ENCODE data around the gene MID1.

Gene MID1, protein sequence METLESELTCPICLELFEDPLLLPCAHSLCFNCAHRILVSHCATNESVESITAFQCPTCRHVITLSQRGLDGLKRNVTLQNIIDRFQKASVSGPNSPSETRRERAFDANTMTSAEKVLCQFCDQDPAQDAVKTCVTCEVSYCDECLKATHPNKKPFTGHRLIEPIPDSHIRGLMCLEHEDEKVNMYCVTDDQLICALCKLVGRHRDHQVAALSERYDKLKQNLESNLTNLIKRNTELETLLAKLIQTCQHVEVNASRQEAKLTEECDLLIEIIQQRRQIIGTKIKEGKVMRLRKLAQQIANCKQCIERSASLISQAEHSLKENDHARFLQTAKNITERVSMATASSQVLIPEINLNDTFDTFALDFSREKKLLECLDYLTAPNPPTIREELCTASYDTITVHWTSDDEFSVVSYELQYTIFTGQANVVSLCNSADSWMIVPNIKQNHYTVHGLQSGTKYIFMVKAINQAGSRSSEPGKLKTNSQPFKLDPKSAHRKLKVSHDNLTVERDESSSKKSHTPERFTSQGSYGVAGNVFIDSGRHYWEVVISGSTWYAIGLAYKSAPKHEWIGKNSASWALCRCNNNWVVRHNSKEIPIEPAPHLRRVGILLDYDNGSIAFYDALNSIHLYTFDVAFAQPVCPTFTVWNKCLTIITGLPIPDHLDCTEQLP

DNA sequence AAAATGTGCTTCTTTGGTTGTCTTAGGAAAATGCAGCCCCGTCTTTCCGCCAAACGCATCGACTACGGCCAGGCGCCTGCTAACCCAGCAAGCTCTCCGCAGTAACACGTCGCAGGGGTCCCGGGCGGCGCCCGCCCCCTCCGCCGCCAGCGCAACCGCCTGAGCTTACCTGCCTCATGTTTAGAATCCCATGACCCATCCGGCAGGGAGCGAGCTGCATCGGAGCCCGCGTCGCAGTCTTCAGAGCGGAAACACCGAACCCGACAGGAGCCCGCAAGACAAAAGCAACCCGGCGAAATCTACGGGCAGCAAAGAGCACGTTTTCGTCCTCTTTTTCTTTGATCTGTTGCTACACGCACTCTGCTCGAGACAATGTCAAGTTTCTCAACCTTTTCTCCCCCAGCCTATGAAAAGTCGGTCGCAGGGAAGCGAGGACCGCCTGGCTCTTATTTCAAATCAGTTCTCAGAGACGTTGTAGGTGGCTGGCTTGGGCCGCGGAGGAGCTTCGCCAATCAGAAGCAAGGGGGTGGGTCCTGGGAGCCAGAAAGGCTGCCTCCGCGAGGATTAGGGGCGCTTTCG is at the start of gene MID1:
MID1 (minus strand) TSS at position 465 of the 579 bp plus-strand sequence. CDS start 53,038 bp downstream, outside the sequence.
- no peak for DNase-seq

DNA sequence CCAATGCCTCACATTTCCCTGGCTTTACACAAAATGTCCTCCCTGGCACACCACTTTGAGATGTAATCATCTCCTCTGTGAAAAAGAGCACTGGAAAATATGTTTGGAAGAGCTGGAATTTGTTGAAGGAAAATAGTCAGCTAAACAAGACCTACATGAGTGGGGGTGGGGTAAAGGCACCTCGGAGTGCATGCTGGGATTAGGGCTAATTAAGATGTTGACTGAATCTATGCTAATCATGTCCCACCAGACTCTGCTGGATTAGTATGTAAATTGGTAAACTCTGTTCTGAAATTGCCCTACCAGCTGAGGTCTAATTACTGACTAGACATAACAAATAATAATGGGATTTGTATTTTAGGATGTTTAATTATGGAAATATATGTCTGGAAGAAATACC is 46.8 kb upstream of the MID1 start:
- DNase-seq, result no peak

DNA sequence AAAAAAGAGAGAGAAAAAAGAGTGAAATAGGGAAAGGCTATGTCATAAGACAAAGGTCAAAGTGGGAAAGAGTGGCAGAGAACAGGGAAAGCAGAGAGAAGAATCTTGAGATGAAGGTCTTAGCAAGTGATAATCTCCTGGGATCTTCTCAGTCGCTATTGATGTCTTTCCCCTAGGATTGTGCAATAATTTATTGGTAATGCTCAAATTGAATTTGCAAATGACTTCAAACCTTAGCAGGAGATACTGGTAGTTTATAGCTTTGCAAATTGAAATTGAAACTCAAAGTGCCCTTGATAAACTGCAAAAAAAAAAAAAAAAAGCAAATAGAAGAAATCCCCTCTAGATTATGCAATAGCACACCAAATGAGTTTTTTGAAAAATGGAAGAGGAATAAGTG is 45.7 kb upstream of the MID1 start:
- DNase-seq, result no peak

DNA sequence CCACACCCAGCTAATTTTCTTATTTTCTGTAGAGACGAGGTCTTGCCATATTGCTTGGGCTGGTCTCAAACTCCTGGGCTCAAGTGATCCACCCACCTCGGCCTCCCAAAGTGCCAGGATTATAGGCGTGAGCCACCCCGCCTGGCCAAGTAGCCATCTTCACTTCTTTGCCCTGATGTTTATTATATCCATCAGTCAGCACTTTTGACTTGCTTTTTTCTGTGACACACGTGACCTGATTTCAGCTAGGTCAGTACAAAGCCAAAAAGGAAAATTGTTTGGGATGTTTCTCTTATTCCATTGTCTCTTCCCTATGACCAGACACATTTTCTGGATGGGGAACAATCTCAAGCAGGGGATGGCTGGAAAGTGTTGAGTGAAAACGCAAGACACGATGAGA is 45.3 kb upstream of the MID1 start:
- DNase-seq, result no peak

DNA sequence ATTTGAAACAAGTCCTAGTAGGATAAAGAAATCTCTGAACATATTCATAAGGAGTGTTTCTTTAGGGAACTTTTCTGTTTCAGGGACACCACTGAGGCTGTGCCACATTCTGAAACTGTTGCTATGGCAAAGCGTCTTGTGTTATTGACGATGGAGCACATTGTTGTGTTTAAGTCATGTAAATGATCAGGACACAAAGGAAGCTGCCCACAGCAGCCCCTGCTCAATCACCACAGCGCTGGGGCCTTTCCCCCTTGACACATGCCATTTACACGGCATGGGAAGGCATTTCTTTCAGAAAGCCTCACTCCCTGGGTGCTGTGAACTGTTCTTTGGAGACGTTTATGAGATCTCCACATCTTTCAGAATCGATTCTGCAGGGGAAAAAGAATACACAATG is 39.8 kb upstream of the MID1 start:
- DNase-seq, result no peak

DNA sequence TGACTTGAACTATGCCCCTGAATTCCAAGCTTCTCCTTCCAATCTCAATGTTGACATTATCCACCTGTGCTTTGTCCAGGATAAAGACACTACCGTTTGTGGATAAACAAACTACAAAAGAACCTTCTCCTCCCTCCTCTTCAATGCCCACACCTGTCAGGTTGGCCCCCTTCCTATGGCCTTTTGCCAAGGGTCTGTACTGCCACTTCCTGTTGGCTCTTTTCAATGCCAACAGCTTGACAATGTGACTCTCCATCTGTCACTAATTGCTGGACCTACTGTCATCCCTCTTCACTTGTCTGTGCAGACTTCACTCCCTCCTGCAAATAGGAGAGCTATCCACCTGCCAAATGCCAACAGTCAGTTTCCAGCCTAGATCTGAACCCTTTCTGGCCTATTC is 35.8 kb upstream of the MID1 start:
- DNase-seq, result no peak

DNA sequence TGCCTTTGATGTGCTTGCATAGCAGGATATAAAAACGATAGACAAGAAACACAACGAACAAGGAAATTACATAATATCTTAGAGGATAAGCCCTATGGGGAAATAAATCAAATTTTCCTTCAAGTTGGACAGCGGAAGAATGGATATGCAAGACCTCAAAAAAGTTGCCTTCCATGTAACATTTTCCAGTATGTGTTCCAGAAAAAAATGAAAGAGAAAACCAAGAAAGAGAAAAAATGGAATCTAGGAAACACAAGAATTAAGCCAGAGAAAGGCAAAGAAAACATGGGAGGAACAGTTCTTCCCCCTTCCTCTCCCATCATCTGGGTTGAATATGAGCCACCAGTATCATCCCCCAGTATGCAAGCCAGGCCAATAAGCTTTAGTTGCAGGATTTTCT is 34.6 kb upstream of the MID1 start:
- no peak for DNase-seq

DNA sequence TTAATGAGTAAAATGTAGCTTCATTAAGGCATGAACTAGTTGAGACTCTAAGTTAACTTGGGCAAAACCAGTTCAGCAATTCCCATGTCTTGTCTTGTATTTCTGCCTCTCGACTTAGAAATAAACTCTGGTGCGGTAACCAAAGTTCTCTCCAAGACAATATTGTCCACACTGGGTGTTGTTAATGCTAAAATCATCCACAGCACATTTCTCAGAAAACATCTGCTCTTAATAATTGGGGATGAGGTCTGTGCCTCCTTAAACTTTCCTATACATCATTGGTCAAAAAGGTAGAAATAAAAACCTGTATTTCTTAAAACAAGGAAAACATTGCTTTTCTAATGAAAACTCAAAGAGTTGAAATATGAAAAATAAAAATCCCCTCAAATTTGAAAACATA is 32.9 kb upstream of the MID1 start:
- DNase-seq, result no peak

DNA sequence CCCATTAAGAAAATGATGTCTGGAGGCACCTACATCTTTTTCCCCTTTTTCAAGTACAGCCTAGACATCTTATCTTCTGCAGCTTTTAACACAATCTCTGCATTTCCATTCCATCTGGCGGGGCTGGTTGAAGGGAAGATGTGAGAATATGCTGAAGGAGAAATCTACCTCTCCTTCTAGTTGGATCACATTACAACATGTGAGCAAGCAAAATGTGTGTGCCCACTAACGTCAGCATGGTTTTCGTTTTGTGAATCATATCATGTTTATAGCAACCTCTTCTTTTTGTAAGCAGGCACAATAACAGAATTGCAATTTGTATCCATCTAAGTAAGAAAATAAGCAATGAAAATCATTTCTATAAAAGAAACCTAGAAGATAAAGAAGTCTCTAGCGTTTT is 28.9 kb upstream of the MID1 start:
- DNase-seq, result no peak

DNA sequence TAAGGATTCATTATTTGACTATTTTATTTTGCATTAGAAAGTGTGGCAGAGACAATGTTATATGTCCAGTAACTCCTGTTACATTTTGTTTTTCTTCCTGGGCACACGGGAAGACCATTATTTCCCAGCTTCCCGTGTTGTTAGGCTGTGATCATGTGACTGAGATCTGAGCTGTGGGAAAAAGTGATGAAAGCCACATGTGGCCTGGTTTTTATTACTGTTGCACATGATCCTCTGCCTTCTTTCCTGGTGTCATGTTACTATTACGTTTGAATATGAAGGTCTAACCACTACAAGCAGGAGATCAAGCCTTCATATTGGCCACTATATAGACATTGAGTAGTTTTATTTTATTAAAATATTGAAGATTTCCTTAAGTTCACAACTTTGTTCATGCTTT is 28.2 kb upstream of the MID1 start:
- no peak for DNase-seq

DNA sequence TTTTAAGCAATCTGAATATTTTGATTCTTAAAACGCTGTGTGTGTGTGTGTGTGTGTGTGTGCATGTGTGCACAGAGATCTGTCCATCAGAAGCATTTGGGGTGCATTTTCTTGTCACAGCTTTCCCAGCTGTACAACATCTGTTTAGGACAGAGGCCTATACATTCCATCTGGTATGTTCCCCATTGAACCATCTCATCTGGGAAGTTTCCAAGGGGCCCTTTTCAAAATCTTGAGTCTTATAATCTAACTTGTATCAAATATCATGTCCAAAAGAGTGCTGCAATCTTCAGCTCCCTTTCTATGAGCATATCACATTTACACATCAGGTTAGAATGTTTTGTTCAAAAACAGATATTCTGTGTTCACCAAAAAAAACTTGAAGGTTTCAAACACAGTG is 16.5 kb upstream of the MID1 start:
- no peak for DNase-seq

DNA sequence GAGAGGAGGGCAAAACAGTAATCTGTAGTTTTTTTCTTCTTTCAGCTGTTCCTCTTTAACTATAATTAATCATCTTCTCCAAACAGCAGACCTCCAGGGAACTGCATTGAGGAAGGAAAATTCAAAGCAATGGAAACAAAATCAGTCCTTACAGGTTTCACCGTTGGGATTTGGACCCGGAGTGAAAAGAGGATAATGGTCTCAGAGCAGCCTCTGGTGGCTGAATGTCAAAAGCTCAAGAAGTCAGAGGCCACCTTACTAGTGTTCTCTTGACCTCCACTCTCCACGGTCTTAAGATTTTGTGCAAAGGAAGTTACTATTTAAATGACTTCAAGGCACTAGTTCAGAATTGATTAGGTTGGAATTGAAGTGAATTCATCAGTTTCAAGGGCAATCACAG is 16.0 kb upstream of the MID1 start:
- no peak for DNase-seq

DNA sequence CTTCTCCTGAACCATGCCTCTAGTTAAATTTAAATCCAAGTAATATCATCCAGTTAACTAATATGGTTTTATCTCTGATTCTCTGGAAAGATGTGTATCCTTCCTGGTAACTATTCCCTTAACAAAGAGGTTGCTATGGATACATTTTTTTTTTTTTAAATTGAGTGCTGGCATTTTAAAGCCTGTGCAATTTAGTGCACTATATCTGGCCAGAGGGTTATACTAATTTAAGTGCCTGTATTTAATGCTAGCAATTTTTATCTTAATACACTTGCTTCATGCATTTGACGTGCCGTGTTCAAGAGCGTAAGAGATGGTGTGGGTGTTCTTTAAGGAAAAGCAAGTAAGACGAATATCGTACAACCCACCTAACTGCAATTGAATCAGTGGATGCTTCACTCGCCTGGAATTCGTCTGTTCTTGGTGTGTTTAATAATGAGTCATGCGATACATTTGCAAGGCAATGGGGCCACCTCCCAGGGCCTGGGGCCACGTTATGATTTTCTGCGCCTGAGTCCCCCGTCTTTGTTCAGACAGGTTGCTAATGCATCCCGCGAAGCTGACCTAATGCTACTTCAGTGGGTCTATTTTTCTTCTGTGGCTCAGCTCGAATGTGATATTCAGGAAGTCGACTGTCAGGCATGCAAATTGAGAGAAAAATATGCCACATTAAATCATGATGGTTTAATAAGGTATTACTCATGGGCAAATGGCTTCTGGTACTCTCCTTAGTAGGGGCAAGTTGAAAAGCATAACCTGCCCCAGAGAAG is 14.2 kb upstream of the MID1 start:
- DNase-seq, result no peak

DNA sequence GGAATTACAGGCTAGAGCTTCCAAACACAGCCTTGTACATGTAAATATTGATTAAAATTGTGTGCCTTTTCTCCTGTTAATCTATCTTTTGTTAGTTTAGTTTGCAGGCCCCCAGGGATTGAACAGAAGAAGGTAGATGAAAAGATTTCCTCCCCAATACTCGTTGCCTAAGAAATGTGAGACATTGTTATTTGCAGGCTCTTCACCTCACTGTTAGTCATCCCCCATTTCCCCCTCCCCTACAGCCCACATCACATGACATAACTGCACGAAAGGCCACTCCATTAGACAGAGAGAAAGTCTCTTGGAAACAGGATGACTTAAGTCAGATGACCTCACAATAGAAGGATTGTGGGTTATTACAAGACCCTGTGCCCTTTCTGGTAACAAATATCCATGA is 13.3 kb upstream of the MID1 start:
- DNase-seq, result no peak

DNA sequence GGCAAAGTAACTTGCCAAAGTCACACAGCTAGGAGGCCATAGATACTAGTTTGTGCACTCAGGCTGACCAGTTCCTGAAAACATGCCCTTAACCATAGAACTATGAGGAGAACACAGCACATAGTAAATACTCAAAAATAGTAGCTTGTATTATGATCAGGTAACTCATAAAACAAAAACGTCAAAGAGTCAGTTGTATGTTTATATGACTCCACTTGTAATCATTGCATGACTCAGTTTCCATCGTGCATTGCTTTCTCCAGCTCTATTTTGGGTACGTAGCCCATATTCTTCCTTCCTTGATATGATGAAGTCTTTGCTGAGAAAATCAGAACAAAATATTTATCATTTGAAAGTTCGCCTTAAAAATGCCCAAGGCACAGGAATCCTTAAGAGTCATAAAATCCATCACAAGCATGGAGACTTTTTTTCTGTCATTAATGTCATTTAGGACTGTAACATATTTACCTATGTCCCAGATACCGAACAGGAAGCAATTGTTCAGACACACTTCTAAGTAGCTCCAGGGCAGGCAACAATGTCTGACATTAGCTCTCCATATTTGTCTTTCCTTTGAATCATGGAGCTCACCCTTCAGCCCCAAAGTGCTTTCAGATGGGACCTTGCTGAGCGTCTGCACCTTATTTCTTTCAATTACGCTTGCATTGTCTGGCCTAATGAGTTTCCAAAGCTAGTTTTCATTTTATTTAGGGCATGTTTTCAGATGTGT is 11.2 kb upstream of the MID1 start:
- DNase-seq, result no peak

DNA sequence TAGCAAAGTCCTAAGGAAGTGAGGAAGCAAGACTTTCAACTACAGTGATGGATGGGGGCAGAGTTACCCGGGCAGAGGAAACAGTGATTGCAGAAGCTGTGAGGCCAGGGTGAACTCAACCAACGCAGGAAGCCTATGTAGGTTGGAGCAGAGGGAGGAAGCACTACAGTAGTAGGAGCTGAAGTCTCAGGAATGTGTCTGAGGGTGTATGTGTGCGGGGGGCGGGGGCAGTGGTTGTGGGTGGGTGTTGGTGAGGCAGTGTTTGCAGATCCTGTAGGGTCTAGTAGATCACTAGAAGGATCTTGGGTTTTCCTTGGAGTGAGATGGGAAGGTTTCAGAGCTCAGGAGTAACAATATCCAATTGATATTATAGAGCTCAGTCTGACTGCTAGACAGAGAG is 9.9 kb upstream of the MID1 start:
- no peak for DNase-seq

DNA sequence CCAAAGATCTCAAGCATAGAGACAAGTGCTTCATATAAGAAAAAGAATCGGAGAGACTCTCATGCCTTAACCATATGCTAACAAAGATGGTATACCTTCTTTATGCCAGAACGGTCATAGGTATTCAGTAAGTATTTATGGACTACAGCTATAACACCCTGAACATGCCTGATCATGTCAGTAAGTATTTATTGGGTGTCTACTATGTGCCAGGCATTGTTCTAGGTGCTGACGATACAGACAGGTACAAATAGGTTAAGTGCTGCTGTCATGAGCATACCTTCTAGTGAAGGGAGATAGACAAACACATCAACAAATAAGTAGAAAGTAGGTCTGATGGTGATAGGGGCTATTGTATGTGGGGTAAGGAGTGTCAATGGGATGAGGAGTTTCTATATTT is 9.5 kb upstream of the MID1 start:
- no peak for DNase-seq

DNA sequence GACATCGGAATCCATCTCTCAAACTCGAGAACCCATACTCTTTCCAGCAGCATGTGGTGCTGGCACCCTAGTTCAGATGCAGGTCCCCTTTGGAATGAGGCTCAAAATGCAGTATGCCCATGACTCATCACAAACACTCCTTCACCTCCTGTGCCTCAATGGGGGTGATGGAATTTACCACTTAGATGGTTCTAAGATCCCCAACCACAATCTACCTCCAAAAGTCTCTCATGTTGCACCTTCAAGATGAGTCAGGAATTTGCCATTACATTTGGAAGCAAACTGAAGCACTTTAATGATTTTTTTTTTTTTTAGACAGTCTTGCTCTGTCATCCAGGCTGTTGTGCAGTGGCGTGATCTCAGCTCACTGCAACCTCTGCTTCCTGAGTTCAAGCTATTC is 8.5 kb upstream of the MID1 start:
- no peak for DNase-seq

DNA sequence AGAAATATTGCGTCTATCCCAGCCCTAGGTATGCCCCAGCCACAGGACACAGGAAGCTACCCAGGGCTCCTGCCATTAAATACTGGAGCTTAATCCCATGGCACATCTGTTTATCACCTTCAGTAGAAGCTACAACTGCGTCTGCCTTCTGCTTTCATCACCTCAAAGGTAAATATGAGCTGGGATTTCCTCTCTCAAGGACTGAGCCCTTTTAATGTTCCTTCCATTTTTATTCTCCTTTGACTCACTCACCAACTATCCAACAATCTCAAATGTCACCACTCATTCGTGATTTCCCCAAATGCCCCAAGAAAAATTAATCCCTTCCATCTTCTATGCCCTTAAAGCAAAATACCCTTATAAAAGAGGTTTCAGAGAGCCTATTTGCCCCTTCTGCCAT is 1.8 kb upstream of the MID1 start:
- no peak for DNase-seq

DNA sequence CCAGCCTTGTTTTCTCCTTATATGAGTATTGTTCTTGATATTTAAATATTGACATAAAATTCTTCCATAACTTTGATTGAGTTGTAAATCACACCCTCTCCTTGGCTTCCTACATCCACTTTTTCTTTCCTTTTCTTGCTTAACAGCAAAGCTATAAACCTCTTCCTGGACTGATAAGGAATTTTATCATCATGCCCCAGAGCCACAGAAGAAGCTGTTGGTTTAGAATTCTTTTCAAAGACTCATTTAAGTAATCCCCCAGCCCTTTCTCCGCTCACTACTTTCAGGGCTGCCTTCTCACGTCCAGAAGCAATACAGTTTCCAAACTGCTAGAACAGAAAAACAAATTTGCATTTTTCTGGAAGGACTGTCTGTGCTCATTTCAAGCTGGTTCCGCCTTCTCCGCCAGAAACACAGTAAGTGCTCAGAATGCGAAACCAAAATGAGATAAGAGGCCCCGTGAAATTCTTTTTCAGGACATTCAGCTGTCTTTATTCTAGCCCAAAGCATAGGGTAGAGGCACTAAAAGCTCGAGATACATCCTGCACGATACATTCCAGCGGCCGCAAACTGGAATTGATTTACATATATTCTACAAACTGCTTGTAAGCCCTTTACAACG is 849 bp downstream of the MID1 start:
- no peak for DNase-seq

DNA sequence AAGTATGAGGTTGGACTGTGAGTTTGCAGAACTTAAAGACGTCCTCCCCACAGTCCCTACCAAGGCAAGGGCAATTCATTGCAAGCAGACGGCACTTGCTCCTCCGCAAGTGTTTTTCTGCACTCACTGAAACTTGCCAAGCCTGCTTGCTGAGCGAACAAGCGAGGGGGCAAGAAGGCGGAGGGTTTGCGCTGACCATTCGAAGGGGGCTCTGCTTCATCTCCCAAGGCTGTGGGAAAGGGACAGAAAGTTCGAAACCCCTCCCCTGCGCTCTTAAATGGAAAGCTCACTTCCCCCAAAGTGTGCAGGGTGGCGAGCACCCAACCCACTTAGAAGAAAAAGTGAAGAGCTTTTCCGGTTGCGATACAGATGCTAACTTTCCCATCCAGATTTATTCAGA is 1.4 kb downstream of the MID1 start:
- DNase-seq, result no peak

DNA sequence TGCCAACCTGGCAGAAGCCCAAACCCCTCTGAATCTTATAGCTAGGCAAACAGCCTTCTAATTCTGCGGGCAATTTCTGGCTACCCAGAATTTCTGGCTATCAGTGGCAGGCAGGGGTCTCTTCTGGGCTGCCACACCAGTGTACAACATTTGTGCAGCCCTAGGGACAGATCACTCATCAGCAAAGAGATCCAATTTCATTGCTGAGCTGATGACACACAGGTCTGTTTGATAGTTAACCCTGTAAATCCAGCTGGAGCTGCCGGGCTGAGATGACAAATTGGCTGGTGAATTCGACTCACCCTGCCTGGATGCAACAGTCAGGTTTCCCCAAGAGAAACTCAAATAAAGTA is 2.4 kb downstream of the MID1 start:
- DNase-seq, result no peak
